ENCODE results near the gene OBI1. TPM values are rescaled to one million over a fixed set of nuclear protein-coding genes. Genes with fewer than 3 reads are reported as not detected.

The OBI1 gene
- polyA plus RNA-seq, 3 donors: 2.0 to 5.2 (median 3.5) TPM

- Mint-ChIP-seq H3K4me3 (no peak overlapping the region), H3K4me1 (no peaks in the 10 kb centered on the region), H3K27ac (no peak overlapping the region), H3K9me3 (no peaks in the 10 kb centered on the region), H3K36me3 (peaks cover 30 to 51% of the 10 kb centered on the region in 2 donors), H3K27me3 (ENCODE audit: low read depth in 3 of 3) (no peaks in the 10 kb centered on the region)
- no peaks in the 10 kb centered on the region for H3K79me2 ChIP-seq (ENCODE audit: insufficient read depth, low read length)
- H3K9me3 ChIP-seq (replicated peaks in 1 of 2; ENCODE audit: control insufficient read depth in 1 of 2, insufficient read depth in 1 of 2, low read length in 2 of 2): no peaks in the 10 kb centered on the region
- TF ChIP-seq CTCF (IDR thresholded peaks at IDR 0.05): no peak
- no peak overlapping the region for H3K9ac ChIP-seq (ENCODE audit: insufficient read depth, low read length, poor library complexity, severe bottlenecking)
- H3K4me2 ChIP-seq (replicated peaks; ENCODE audit: extremely low read depth, low read length, poor library complexity, severe bottlenecking): no peak overlapping the region
- peaks cover 7 to 70% of the 10 kb centered on the region in 2 donors for H3K36me3 ChIP-seq (replicated peaks in 1 of 2; ENCODE audit: control insufficient read depth in 1 of 2, insufficient read depth in 2 of 2, low read length in 2 of 2)
- H2AFZ ChIP-seq (ENCODE audit: insufficient read depth, low read depth, low read length, poor library complexity, severe bottlenecking): no peak overlapping the region
- WGBS (ENCODE audit: insufficient coverage): no CpG with 5 or more reads among the region's 3 CpGs
- no peak overlapping the region for H3K4me3 ChIP-seq (replicated peaks in 1 of 3; ENCODE audit: low read depth in 2 of 3, low read length in 3 of 3)
- intact Hi-C loops (cut with micrococcal nuclease): no loop called here
- no peak overlapping the region for H3K27ac ChIP-seq (ENCODE audit: low read depth in 1 of 2, low read length in 2 of 2)
- DNase-seq: no peak
- no peaks in the 10 kb centered on the region for H3K4me1 ChIP-seq (ENCODE audit: control insufficient read depth in 1 of 2, insufficient read depth in 2 of 2, low read length in 2 of 2)
- no peaks in the 10 kb centered on the region for H4K20me1 ChIP-seq (ENCODE audit: insufficient read depth, low read length)
- H3K27me3 ChIP-seq (ENCODE audit: control insufficient read depth in 2 of 2, insufficient read depth in 2 of 2, low read length in 2 of 2): no peaks in the 10 kb centered on the region
Observed at GRCh38 chr13:78623132-78623531, 35.8 kb downstream of the OBI1 start.

GRCh38 chr13:78620936-78621470 lies 38.0 kb downstream of the OBI1 start:
- H3K27me3 ChIP-seq (ENCODE audit: control insufficient read depth in 2 of 2, insufficient read depth in 2 of 2, low read length in 2 of 2): no peaks in the 10 kb centered on the region
- Mint-ChIP-seq H3K4me3 (no peak overlapping the region), H3K36me3 (peaks cover 41 to 58% of the 10 kb centered on the region in 2 donors), H3K27me3 (ENCODE audit: low read depth in 3 of 3) (no peaks in the 10 kb centered on the region), H3K4me1 (no peaks in the 10 kb centered on the region), H3K9me3 (no peaks in the 10 kb centered on the region), H3K27ac (no peak overlapping the region)
- H3K9ac ChIP-seq (ENCODE audit: insufficient read depth, low read length, poor library complexity, severe bottlenecking): no peak overlapping the region
- WGBS (ENCODE audit: insufficient coverage): 100% methylated on average over 1 of the region's 2 CpGs
- no peaks in the 10 kb centered on the region for H3K9me3 ChIP-seq (replicated peaks in 1 of 2; ENCODE audit: control insufficient read depth in 1 of 2, insufficient read depth in 1 of 2, low read length in 2 of 2)
- no peak overlapping the region for H2AFZ ChIP-seq (ENCODE audit: insufficient read depth, low read depth, low read length, poor library complexity, severe bottlenecking)
- no peak for TF ChIP-seq CTCF (IDR thresholded peaks at IDR 0.05)
- H3K4me3 ChIP-seq (replicated peaks in 1 of 3; ENCODE audit: low read depth in 2 of 3, low read length in 3 of 3): no peak overlapping the region
- DNase-seq: no peak
- no peaks in the 10 kb centered on the region for H3K79me2 ChIP-seq (ENCODE audit: insufficient read depth, low read length)
- intact Hi-C loops (cut with micrococcal nuclease): no loop called here
- peaks cover 15 to 72% of the 10 kb centered on the region in 2 donors for H3K36me3 ChIP-seq (replicated peaks in 1 of 2; ENCODE audit: control insufficient read depth in 1 of 2, insufficient read depth in 2 of 2, low read length in 2 of 2)
- H3K4me2 ChIP-seq (replicated peaks; ENCODE audit: extremely low read depth, low read length, poor library complexity, severe bottlenecking): no peak overlapping the region
- H4K20me1 ChIP-seq (ENCODE audit: insufficient read depth, low read length): no peaks in the 10 kb centered on the region
- H3K27ac ChIP-seq (ENCODE audit: low read depth in 1 of 2, low read length in 2 of 2): no peak overlapping the region
- no peaks in the 10 kb centered on the region for H3K4me1 ChIP-seq (ENCODE audit: control insufficient read depth in 1 of 2, insufficient read depth in 2 of 2, low read length in 2 of 2)

All from CD14-positive monocyte (primary cell).